ENCODE measurements around the gene RNF19B.

GRCh38 chr1:32928285-32928684 lies 36.3 kb downstream of the RNF19B start:
- no peak for TF ChIP-seq CTCF (conservative IDR thresholded peaks at IDR 0.05 in 1 of 2, IDR thresholded peaks at IDR 0.05 in 1 of 2; ENCODE audit: extremely low read depth in 1 of 2, insufficient read depth in 1 of 2, low read depth in 1 of 2, low read length in 2 of 2)
- TF ChIP-seq EZH2 (IDR thresholded peaks at IDR 0.05; ENCODE audit: borderline replicate concordance, low read length) = no peak
